IPS DF 19.7 (cell line): ENCODE results near the gene SETD7.
A peak's percentile ranks its signal among the peaks of the same experiment; 100 is the strongest.
"Not testable (repeated sequence)": the region's sequence is repeated elsewhere in the genome, so short reads cannot be mapped to it uniquely, and the experiment has no call there.

Experiments
- DNase-seq: peaks from one replicate; pipeline ENCODE4 v3.0.0-alpha.2; 2013; ENCODE audit warnings: low read depth, low spot score

Gene SETD7

DNA sequence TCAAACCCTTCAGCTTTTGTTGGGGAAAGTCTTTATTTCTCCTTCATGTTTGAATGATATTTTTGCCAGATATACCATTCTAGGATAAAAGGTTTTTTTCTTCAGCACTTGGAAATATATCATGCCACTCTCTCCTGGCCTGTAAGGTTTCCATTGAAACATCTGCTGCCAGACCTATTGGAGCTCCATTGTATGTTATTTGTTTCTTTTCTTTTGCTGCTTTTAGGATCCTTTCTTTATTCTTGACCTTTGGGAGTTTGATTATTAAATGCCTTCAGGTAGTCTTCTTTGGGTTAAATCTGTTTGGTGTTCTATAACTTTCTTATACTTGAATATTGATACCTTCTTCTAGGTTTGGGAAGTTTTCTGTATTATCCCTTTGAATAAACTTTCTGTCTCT is 87.3 kb downstream of the SETD7 start:
- DNase-seq: not testable (repeated sequence)

DNA sequence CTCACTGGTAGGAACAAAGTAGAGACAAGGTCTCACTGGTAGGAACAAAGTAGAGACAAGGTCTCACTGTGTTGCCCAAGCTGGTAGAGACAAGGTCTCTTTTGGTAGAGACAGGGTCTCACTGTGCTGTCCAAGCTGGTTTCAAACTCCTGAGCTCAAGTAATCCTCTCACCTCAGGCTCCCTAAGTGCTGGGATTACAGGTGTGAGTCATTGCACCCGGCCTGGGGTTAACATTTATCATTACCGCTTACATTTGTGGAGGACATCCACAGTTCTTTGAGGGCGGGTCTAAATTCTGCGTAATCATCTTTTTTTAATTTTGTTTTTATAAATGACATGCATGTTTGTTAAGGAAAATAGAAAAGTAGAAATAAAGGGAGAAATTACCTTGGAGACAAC is 90.1 kb downstream of the SETD7 start:
- DNase-seq: no peak

DNA sequence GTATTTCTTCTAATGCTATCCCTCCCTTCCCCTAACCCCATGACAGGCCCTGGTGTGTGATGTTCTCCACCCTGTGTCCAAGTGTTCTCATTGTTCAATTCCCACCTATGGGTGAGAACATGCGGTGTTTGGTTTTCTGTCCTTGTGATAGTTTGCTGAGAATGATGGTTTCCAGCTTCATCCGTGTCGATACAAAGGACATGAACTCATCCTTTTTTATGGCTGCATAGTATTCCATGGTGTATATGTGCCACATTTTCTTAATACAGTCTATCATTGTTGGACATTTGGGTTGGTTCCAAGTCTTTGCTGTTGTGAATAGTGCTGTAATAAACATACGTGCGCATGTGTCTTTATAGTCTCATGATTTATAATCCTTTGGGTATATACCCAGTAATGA is 91.5 kb downstream of the SETD7 start:
- not testable (repeated sequence) for DNase-seq

DNA sequence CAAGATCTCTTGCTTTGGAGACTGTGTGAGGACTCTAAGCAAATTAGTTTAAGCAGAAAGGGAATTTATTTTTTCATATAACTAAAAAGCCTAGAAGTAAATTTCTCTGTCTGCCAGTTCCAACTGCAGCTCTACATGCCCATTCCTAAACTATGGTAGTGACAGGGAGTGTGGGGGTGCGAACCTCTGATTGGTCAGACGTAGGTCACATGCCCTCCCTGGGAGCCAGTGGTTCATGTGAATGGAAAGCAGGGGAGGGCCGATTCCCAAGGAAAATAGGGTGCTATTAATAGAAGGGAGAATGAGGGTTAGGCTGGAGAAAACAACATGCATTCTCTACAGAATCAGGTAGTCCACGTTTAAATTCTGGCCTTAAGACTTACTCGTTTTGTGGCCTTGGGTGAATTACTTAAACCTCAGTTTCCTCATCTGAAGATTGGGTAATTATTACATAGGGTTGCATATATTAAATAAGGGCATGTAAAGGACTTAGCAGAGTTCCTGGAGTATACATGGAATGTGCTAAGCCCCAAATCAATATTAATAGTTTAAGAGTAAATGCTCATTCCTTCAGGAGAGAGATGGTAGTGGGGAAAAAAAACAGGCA is 94.9 kb downstream of the SETD7 start:
- peak; percentile 54 for DNase-seq

DNA sequence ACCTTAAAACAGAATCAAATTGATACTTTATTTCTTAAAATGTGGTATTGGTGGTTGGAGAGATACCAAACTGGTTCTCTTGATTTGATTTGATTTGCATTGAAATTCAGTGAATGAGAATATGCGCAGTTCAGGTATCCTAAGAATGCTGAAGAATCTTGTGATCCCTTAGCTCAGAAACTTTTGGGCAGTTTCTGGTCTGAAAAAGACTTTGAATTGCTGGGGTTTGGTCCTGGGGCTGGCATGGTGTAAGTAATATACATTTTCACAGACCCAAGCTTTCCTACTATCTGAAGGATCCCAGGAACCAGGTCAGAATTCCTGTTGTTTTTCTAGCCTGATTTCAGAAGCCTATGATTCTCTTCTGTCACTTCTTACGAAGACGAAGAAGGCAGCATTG is 95.5 kb downstream of the SETD7 start:
- peak; percentile 17 for DNase-seq

DNA sequence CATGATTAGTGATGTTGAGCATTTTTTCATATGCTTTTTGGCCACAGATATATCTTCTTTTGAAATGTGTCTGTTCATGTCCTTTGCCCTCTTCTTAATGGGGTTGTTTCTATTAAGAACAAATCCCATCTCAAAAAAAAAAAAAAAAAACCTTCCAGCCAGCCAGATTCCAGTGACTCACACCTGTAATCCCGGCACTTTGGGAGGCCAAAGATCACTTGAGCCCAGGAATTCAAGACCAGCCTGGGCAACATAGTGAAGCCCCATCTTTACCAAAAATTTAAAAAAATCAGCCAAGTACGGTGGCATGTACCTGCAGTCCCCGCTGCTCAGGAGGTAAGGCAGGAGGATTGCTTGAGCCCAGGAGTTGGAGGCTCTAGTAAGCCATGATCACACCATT is 97.0 kb downstream of the SETD7 start:
- no peak for DNase-seq

DNA sequence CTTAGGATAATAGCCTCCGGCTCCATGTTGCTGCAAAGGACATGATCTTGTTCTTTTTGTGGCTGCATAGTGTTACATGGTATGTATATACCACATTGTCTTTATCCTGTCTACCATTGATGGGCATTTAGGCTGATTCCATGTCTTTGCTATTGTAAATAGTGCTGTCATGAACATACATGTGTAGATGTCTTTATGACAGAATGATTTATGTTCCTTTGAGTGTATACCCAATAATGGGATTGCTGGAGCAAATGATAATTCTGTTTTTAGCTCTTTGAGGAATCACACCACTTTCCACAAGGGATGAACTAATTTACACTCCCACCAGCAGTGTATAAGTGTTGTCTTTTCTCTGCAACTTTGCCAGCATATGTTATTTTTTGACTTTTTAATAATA is 97.5 kb downstream of the SETD7 start:
- no peak for DNase-seq

DNA sequence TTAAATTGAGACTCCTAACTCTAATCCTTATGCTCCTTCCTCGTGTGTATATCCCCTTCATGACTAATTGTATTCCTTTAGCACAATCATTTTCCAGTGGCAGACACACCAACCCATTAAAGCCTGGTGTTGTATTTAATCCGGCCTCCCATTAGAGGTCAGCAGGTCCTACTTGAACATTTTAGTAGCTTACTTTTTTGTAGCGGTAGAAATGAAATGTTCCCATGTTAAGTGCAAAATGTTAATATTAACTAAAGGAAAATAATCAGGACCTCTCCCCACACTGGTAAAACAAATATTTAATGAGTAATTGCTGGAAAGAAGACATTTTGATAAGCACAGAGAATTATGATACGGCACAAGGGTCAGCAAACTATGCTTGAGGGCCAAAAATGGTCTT is 98.7 kb downstream of the SETD7 start:
- no peak for DNase-seq

DNA sequence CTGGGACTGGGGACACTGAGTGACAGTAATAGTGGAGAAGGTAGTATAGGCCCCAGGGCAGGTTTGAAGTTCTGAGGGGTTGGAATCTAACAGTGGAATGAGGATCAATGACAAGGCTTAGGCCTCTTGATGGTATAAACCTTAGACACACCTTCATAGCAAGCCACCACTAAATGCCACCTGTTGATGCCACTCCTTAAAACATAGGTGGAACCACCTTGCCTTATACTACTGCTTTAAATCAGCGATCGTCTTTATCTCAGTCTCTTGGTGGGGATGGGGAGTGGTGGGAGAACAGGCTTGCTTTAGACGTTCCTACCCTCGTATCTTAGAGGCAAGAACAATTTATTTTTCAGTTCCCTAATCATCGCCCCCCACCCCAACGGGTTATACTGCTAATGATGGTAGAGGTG is 100.9 kb downstream of the SETD7 start:
- no peak for DNase-seq

DNA sequence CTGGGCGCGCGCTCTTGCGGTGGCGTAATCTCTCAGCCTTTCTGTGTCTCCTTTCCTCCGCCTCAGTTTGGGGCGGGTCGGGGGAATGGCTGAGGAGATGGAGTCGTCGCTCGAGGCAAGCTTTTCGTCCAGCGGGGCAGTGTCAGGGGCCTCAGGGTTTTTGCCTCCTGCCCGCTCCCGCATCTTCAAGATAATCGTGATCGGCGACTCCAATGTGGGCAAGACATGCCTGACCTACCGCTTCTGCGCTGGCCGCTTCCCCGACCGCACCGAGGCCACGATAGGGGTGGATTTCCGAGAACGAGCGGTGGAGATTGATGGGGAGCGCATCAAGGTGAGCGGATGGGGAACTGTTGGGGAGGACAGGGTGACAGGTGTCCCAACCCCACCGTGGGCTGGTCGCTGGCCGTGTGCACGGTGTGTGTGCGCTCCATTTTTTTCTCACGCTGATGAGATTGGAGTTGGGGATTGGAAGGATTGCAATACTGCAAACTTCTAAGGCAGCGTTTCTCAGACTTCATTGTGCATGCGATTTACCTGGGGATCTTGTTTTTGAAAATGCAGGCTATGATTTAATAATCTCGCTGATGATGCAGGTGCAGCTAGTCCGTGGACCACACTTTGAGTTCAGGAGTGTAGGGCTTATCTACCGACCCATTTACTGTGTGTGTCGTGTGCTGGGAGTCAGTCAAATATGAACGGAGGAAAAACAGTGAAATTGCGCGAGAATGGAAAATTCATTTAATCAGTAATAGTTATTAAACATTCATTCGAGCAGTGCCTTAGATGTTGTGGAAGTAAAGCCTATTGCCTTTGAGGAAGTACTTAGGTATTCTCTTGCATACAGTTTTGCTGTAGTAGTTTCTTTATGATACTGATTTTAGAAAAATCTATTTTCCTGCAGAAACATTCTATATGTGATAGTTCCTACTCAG is 101.6 kb downstream of the SETD7 start, which contains the start of gene RAB33B:
Gene RAB33B, plus strand, starts transcription at position 11 of the 935 bp plus-strand sequence. Its CDS starts 75 bp downstream, at position 86.
- peak; percentile 47 for DNase-seq

DNA sequence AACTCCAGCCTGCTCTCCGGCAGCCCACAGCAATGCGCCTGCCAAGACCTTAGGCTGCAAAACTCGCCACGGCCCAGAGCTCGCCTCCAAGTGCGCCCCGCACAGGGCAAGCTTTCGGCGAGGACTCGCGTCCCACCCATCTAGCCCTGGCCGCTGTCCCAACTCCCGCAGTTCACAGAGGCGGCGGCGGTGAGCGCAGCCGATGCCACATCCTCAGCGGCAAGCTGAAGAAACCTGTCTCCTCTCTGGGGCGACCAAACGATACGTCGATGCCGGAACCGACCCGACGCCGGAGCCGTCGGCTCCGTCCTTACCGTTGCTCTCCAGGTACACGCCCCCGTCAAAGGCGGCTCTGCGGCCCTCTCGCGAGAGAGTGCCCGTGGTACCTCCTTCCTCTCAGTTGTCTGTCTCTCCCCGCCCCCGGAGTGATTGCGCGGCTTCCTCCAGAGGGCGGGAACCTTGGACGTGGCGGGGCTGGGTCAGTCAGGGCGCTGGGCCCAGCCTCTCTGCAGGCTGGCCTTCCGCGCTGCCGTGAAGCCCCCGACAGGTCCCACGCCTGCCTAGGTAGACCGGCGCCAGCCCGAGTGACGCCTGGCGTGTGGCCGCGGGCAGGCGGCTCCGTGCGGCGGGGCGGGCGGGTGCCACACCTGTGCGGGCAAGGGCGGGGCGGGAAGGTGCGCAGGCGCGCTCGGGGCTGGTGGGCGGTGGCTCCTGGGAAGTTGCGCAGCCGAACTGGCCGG is 102.5 kb downstream of the SETD7 start:
- DNase-seq: peak; percentile 81

DNA sequence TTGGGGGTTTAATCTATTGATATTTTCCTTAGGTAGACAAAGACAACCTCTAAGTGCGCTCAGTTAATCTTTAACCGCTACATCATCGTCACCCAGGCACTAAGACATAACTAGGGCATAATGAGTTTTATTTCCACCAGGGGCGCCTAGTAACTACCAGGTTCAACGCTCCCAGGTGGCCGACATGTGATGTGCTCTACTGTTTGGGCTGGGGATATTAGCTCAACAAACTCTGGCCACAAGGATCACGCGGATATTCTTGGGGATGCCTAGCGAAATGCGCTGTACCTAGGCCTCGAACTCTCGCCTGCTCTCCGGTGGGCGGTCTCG is 103.0 kb downstream of the SETD7 start:
- peak; percentile 40 for DNase-seq

DNA sequence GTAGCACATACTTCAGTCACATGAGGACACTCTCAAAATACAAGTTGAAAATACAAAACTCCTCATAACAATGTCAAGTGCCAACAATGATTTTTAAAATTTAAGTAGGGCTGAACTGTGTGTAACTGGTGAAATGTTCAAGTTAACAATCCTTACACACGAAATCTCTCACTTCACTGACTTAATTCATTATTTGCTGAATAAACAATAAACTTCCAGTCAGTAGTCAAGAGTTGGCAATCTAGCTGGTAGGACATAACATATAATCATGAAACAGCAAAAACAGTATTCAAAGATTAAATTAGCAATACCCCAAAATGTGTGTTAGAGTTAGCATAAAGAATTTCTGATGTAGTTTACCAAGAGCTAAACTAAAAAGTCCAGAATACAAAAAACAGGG is 104.0 kb downstream of the SETD7 start:
- no peak for DNase-seq

DNA sequence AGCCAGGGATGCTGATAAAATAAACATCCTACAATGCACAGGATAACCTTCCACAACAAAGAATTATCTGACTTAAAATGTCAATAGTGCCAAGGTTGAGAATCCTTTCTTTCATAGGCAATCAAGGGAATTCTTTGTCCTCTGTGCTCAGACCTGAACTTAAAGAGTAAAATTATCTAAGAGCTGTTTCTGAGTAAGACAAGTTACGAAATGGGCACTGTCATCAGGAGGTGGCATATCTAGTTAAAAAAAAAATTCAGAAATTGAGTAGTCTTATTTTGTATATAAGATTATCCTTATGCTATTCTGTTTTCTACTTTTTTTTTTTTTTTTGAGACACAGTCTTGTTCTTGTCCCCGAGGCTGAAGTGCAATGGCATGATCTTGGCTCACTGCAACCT is 105.4 kb downstream of the SETD7 start:
- DNase-seq: no peak

DNA sequence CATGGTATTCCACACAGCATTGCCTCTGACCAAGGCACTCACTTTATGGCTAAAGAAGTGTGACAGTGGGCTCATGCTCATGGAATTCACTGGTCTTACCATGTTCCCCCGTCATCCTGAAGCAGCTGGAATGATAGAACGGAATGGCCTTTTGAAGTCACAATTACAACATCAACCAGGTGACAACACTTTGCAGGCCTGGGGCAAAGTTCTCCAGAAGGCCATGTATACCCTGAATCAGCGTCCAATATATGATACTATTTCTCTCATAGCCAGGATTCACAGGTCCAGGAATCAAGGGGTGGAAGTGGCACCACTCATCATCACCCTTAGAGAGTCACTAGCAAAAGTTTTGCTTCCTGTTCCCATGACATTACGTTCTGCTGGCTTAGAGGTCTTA is 108.9 kb downstream of the SETD7 start:
- not testable (repeated sequence) for DNase-seq
